COLO668 (cell line): ENCODE results near the gene MYO18B.

Experiments used
- DNase-seq: peaks from one replicate; lab custom pipeline; 2025; ENCODE audit not compliant: unreplicated experiment; lab: John Stamatoyannopoulos, UW

Gene MYO18B

GRCh38 chr22:26038365-26038764 lies 296.4 kb downstream of the MYO18B start:
- DNase-seq, result peak; percentile 35

- peak; percentile 25 for DNase-seq
Measured at GRCh38 chr22:26041931-26042330, 299.9 kb downstream of the MYO18B start.

- DNase-seq, result no peak
Measured at GRCh38 chr22:26043031-26043430, 301.0 kb downstream of the MYO18B start.

- DNase-seq, result peak; percentile 43
Measured at GRCh38 chr22:26045051-26045450, 303.1 kb downstream of the MYO18B start.

GRCh38 chr22:26045860-26046259 lies 303.9 kb downstream of the MYO18B start:
- DNase-seq, result no peak

- DNase-seq, result no peak
Measured at GRCh38 chr22:26047516-26047915, 305.5 kb downstream of the MYO18B start.

GRCh38 chr22:26047920-26048319 lies 305.9 kb downstream of the MYO18B start:
- DNase-seq, result no peak

- no peak for DNase-seq
Measured at GRCh38 chr22:26050079-26050478, 308.1 kb downstream of the MYO18B start.

GRCh38 chr22:26053737-26054316 lies 311.8 kb downstream of the MYO18B start:
- no peak for DNase-seq

- no peak for DNase-seq
Measured at GRCh38 chr22:26054841-26055605, 313.0 kb downstream of the MYO18B start.

GRCh38 chr22:26055693-26056092 lies 313.7 kb downstream of the MYO18B start:
- no peak for DNase-seq

- DNase-seq, result no peak
Measured at GRCh38 chr22:26056455-26057200, 314.6 kb downstream of the MYO18B start.

- no peak for DNase-seq
Measured at GRCh38 chr22:26057731-26058130, 315.7 kb downstream of the MYO18B start.

GRCh38 chr22:26064048-26064447 lies 322.1 kb downstream of the MYO18B start:
- no peak for DNase-seq

- no peak for DNase-seq
Measured at GRCh38 chr22:26065847-26066246, 323.9 kb downstream of the MYO18B start.

GRCh38 chr22:26066534-26066933 lies 324.5 kb downstream of the MYO18B start:
- DNase-seq, result peak; percentile 49

- DNase-seq, result no peak
Measured at GRCh38 chr22:26068571-26068970, 326.6 kb downstream of the MYO18B start.

- DNase-seq, result no peak
Measured at GRCh38 chr22:26072621-26073020, 330.6 kb downstream of the MYO18B start.

- DNase-seq, result no peak
Measured at GRCh38 chr22:26075251-26075650, 333.3 kb downstream of the MYO18B start.

- DNase-seq, result no peak
Measured at GRCh38 chr22:26079009-26079408, 337.0 kb downstream of the MYO18B start.
